Coronary artery (tissue), 2 donors: ENCODE results near the gene ABI3BP.

ENCODE experiments used
- DNase-seq: peaks from one replicate; pipeline ENCODE4 v3.0.0-alpha.2; 2017; ENCODE audit warnings: low spot score
- H3K27ac ChIP-seq, 2 donors: fragments of 200-600 bp; sonication (generic); one replicate each; pipeline ENCODE4 v1.5.1; 2016 to 2019
- H3K4me3 ChIP-seq: fragments of 200-600 bp; sonication (generic); 2 replicates; pipeline ENCODE4 v1.5.1; 2016; ENCODE audit warnings: mild to moderate bottlenecking, moderate library complexity
- CTCF ChIP-seq: fragments of 200-600 bp; sonication (generic); IDR thresholded peaks from one replicate; pipeline ENCODE4 v1.5.1; 2019; ENCODE audit warnings: antibody characterized with exemption

The ABI3BP gene

GRCh38 chr3:100748220-100748619 is 245.0 kb downstream of the ABI3BP start:
- no peak for TF ChIP-seq CTCF
- Histone ChIP-seq H3K27ac (no peak overlapping the region), H3K4me3 (no peak overlapping the region)
- no peak for DNase-seq

GRCh38 chr3:100746092-100746491 is 247.1 kb downstream of the ABI3BP start:
- DNase-seq, result no peak
- H3K27ac ChIP-seq, result peak overlapping the region; percentile 56 to 61
- no peak overlapping the region for H3K4me3 ChIP-seq
- no peak for TF ChIP-seq CTCF

GRCh38 chr3:100745617-100746016 is 247.6 kb downstream of the ABI3BP start:
- TF ChIP-seq CTCF, result no peak
- H3K27ac ChIP-seq, result peak overlapping the region; percentile 56 to 61
- no peak overlapping the region for H3K4me3 ChIP-seq
- DNase-seq, result no peak

- no peak overlapping the region for H3K4me3 ChIP-seq
- H3K27ac ChIP-seq, result no peak overlapping the region
- DNase-seq, result no peak
- TF ChIP-seq CTCF, result no peak
These were observed 248.6 kb downstream of the ABI3BP start for GRCh38 chr3:100744671-100745070.

- Histone ChIP-seq H3K4me3 (no peak overlapping the region), H3K27ac (no peak overlapping the region)
- no peak for TF ChIP-seq CTCF
- DNase-seq, result no peak
These were observed 249.7 kb downstream of the ABI3BP start for GRCh38 chr3:100743535-100743934.

GRCh38 chr3:100740207-100740606 is 253.0 kb downstream of the ABI3BP start:
- Histone ChIP-seq H3K27ac (no peak overlapping the region), H3K4me3 (no peak overlapping the region)
- DNase-seq, result no peak
- TF ChIP-seq CTCF, result no peak

GRCh38 chr3:100737334-100737733 is 255.9 kb downstream of the ABI3BP start:
- Histone ChIP-seq H3K27ac (no peak overlapping the region), H3K4me3 (no peak overlapping the region)
- no peak for TF ChIP-seq CTCF
- DNase-seq, result no peak
